Fibroblast of skin of scalp (primary cell): ENCODE data around the gene BAZ2A.

Source experiments
- DNase-seq: peaks from one replicate; pipeline ENCODE4 v3.0.0-alpha.2; 2013

BAZ2A gene

GRCh38 chr12:56634837-56635791 lies 5.0 kb upstream of the BAZ2A start:
- DNase-seq: peak; percentile 82

GRCh38 chr12:56634242-56634836 lies 4.2 kb upstream of the BAZ2A start:
- DNase-seq: no peak

GRCh38 chr12:56633468-56634241 lies 3.5 kb upstream of the BAZ2A start:
- no peak for DNase-seq

- DNase-seq: no peak
Measured at GRCh38 chr12:56632701-56633467, 2.8 kb upstream of the BAZ2A start.

GRCh38 chr12:56631790-56632700 lies 1.9 kb upstream of the BAZ2A start:
- peak; percentile 25 for DNase-seq

- no peak for DNase-seq
Measured at GRCh38 chr12:56629459-56630179, 507 bp downstream of the BAZ2A start.

- peak; percentile 36 for DNase-seq
Measured at GRCh38 chr12:56628671-56629458, 1.3 kb downstream of the BAZ2A start.

GRCh38 chr12:56626701-56627100 lies 3.4 kb downstream of the BAZ2A start:
- DNase-seq: no peak

GRCh38 chr12:56622535-56622934 lies 7.6 kb downstream of the BAZ2A start:
- DNase-seq: no peak

GRCh38 chr12:56616925-56617324 lies 13.2 kb downstream of the BAZ2A start:
- no peak for DNase-seq

GRCh38 chr12:56616244-56616643 lies 13.9 kb downstream of the BAZ2A start:
- no peak for DNase-seq

- DNase-seq: no peak
Measured at GRCh38 chr12:56614627-56615026, 15.5 kb downstream of the BAZ2A start.

- DNase-seq: no peak
Measured at GRCh38 chr12:56604355-56604754, 25.8 kb downstream of the BAZ2A start.

- no peak for DNase-seq
Measured at GRCh38 chr12:56602239-56602638, 27.9 kb downstream of the BAZ2A start.

GRCh38 chr12:56601503-56601902 lies 28.6 kb downstream of the BAZ2A start:
- no peak for DNase-seq

GRCh38 chr12:56600753-56601152 lies 29.4 kb downstream of the BAZ2A start:
- no peak for DNase-seq

GRCh38 chr12:56599797-56600196 lies 30.3 kb downstream of the BAZ2A start:
- no peak for DNase-seq

- DNase-seq: no peak
Measured at GRCh38 chr12:56599041-56599440, 31.1 kb downstream of the BAZ2A start.

- no peak for DNase-seq
Measured at GRCh38 chr12:56596815-56597214, 33.3 kb downstream of the BAZ2A start.
